GM23248 (cell line): ENCODE data around the gene ACTR10.

Experiments
- EZH2 ChIP-seq: fragments of 200-600 bp; sonication (generic); IDR thresholded peaks from 2 replicates; pipeline ENCODE4 v1.6.1; 2018; ENCODE audit warnings: antibody characterized with exemption, mild to moderate bottlenecking; ENCODE audit not compliant: insufficient read depth, poor library complexity, severe bottlenecking
- EZH2phosphoT487 ChIP-seq: fragments of 200-600 bp; sonication (generic); IDR thresholded peaks from 2 replicates; pipeline ENCODE4 v1.6.1; 2018; ENCODE audit warnings: antibody characterized with exemption, moderate library complexity, mild to moderate bottlenecking, low read depth; ENCODE audit not compliant: insufficient read depth

DNA sequence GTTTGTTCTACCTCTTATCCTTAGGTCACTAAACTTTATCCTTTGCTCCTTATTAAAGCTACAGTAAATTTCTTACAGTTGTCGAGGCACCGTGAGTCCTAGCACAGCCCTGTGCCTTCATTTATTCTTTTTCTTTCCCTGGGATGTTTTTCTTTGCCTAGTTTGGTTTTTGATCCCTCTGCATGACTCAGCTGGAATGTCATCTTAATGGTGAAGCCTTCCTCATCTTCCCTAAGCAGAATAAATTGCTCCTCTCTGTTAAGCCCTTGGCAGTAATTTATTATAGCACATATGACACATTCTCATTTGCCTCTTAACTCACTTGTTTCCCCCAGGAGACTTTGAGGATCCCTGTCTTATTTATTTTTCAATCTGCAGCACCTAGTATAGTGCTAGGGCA is 16.6 kb downstream of the ACTR10 start:
- TF ChIP-seq EZH2 (no peak), EZH2phosphoT487 (no peak)
